Upper lobe of left lung (tissue), 6 donors: Measurements from ENCODE around the gene JMJD6. TPM values are rescaled to one million over a fixed set of nuclear protein-coding genes. Genes with fewer than 3 reads are reported as not detected.
"Not testable (repeated sequence)": the region's sequence is repeated elsewhere in the genome, so short reads cannot be mapped to it uniquely, and the experiment has no call there.

Experiments used
- ATAC-seq, 2 donors: fragments of 200-7000 bp; cut with Tn5 transposase; one replicate each; pipeline ENCODE4 v1.9.1; 2022; ENCODE audit warnings: mild to moderate bottlenecking in 2 of 2, moderate library complexity in 2 of 2; ENCODE audit not compliant: low FRiP score in 2 of 2
- DNase-seq, 2 donors: peaks; one replicate each; pipeline ENCODE4 v3.0.0-alpha.2; 2019 to 2020
- H3K27ac ChIP-seq, 4 donors: fragments of 200-600 bp; sonication (generic); one replicate each; pipeline ENCODE4 v1.5.1; 2016 to 2019
- H3K27me3 ChIP-seq, 4 donors: fragments of 200-600 bp; sonication (generic); one replicate each; pipeline ENCODE4 v1.5.1; 2017 to 2019
- H3K36me3 ChIP-seq, 4 donors: fragments of 200-600 bp; sonication (generic); one replicate each; pipeline ENCODE4 v1.5.1; 2016 to 2019
- H3K4me1 ChIP-seq, 4 donors: fragments of 200-600 bp; sonication (generic); one replicate each; pipeline ENCODE4 v1.5.1; 2018 to 2019
- H3K4me3 ChIP-seq, 4 donors: fragments of 200-600 bp; sonication (generic); one replicate each; pipeline ENCODE4 v1.5.1; 2017 to 2019; ENCODE audit warnings: mild to moderate bottlenecking in 2 of 4, moderate library complexity in 1 of 4
- H3K9me3 ChIP-seq, 4 donors: fragments of 200-600 bp; sonication (generic); one replicate each; pipeline ENCODE4 v1.5.1; 2018 to 2019
- CTCF ChIP-seq, 6 experiments: fragments of 450-650 bp in 4 of 6; fragments of 200-600 bp in 2 of 6; sonication (generic) in 2 of 6; IDR thresholded peaks; one replicate each; pipeline ENCODE4 v1.5.1; 2016 to 2019; ENCODE audit warnings: antibody characterized with exemption in 6 of 6
- EP300 ChIP-seq, 4 donors: sonication (generic); formaldehyde crosslinking; IDR thresholded peaks; one replicate each; pipeline ENCODE4 v1.5.1; 2017; ENCODE audit warnings: antibody characterized with exemption in 4 of 4, control low read depth in 2 of 4
- POLR2A ChIP-seq, 4 donors: fragments of 450-650 bp; IDR thresholded peaks; one replicate each; pipeline ENCODE4 v1.5.1; 2016 to 2017; ENCODE audit warnings: antibody characterized with exemption in 4 of 4, mild to moderate bottlenecking in 2 of 4
- POLR2AphosphoS5 ChIP-seq, 2 donors: sonication (generic); formaldehyde crosslinking; IDR thresholded peaks; one replicate each; pipeline ENCODE4 v1.5.1; 2017; ENCODE audit warnings: antibody characterized with exemption in 2 of 2
- whole genome bisulfite sequencing, 2 donors: methylation state at CpG; one replicate each; pipeline ENCODE4 v1.1.5; 2017 to 2018; 5-methylcytosine and 5-hydroxymethylcytosine counted together
- total RNA-seq, 6 donors: library from RNA; depleted of rRNA in 4 of 6; stranded (reverse); fragments of >200 nt in 4 of 6; gene quantifications; one replicate each; pipeline versions ENCODE4 v1.1.0 to v1.2.1, GENCODE V29; 2016 to 2021
- donor health status: DM: no; HTN: no; CAD: no; lungs with moderate emphysema.
- donor health status: DM: no; HTN: yes; CAD: no; lungs with severe emphysema.

Gene JMJD6
- total RNA-seq, 6 donors from 2014 or later, result 23.3 to 63.9 (median 31.0) TPM

- ATAC-seq (no peak), DNase-seq (no peak)
- WGBS, 2 donors, result 60 to 61% methylated on average over 2 of the region's 2 CpGs
- Histone ChIP-seq H3K27ac (peak overlapping the region in 2 of 4 donors; percentile 88), H3K4me1 (peaks cover 29 to 51% (median 41%) of the 10 kb centered on the region in 4 donors), H3K36me3 (no peaks in the 10 kb centered on the region), H3K9me3 (no peaks in the 10 kb centered on the region), H3K4me3 (no peak overlapping the region), H3K27me3 (no peaks in the 10 kb centered on the region)
- TF ChIP-seq POLR2AphosphoS5 (IDR thresholded peaks at IDR 0.05) (no peak), EP300 (IDR thresholded peaks at IDR 0.05) (no peak), POLR2A (IDR thresholded peaks at IDR 0.05) (no peak), CTCF (IDR thresholded peaks at IDR 0.05) (no peak)
Observed at GRCh38 chr17:76702076-76702475, 24.3 kb downstream of the JMJD6 start.

GRCh38 chr17:76701471-76701967 is 24.9 kb downstream of the JMJD6 start:
- Histone ChIP-seq H3K4me1 (peaks cover 34 to 57% (median 44%) of the 10 kb centered on the region in 4 donors), H3K36me3 (no peaks in the 10 kb centered on the region), H3K4me3 (peak overlapping the region in 2 of 4 donors; percentile 2 to 38), H3K9me3 (no peaks in the 10 kb centered on the region), H3K27ac (peak overlapping the region; percentile 81 to 88 (median 88)), H3K27me3 (no peaks in the 10 kb centered on the region)
- 68 to 76% methylated on average over 5 to 11 of the region's 11 CpGs for WGBS, 2 donors
- no peak for DNase-seq
- ATAC-seq, result no peak
- TF ChIP-seq EP300 (IDR thresholded peaks at IDR 0.05) (no peak), POLR2AphosphoS5 (IDR thresholded peaks at IDR 0.05) (no peak), POLR2A (IDR thresholded peaks at IDR 0.05) (no peak), CTCF (IDR thresholded peaks at IDR 0.05) (no peak)

DNA sequence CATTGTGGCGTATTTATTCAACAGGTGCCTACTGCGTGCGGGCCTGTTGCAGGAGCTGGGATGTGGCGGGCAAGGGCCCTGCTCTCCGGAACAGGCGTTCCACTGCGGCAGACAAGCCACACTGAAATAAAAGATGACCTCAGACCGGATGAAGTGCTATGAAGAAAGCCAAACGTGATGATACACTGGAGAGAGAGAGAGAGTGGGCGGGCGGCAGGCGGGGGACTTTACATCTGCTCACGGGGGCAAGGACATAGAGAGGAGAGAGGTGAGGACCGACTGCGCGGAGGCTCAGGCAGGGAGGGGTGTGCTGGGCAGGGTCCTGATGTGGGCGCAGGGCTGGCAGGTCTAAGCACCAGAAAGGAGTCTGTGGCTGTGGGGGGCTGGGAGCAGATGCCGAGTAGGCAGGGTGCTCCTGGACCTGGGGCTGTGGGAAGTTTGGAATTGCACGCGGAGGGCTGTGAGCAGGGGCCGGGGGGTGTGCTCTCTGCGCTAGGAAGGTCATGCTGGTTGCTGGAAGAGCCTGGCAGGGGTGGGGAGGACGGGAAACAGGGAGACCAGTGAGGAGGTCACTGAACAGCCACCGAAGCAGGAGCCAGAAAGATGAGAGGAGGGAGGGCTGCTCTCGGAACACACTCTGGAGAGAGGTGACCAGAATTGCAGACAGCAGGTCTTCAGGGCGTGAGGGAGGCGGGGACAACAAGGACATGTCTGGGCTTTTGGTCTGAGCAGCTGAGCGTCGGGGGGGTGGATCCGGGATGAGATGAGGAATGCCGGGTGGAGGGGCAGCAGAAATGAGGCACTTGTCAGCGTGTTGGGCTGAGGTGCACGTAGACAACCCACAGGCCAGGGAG is 25.6 kb downstream of the JMJD6 start:
- Histone ChIP-seq H3K4me3 (peak overlapping the region in 2 of 4 donors; percentile 2 to 38), H3K9me3 (no peaks in the 10 kb centered on the region), H3K27ac (peak overlapping the region; percentile 81 to 88 (median 88)), H3K4me1 (peaks cover 41 to 63% (median 48%) of the 10 kb centered on the region in 4 donors), H3K36me3 (no peaks in the 10 kb centered on the region), H3K27me3 (no peaks in the 10 kb centered on the region)
- WGBS, 2 donors, result 57 to 59% methylated on average over 33 of the region's 33 CpGs
- DNase-seq (no peak), ATAC-seq (peak; percentile 79 to 85)
- TF ChIP-seq CTCF (IDR thresholded peaks at IDR 0.05), result no peak
- TF ChIP-seq POLR2A (IDR thresholded peaks at IDR 0.05), result peak in 2 of 4 donors; percentile 18 to 29
- peak; percentile 53 to 63 for TF ChIP-seq POLR2AphosphoS5 (IDR thresholded peaks at IDR 0.05)
- TF ChIP-seq EP300 (IDR thresholded peaks at IDR 0.05), result peak in 1 of 4 donors; percentile 29

GRCh38 chr17:76700270-76700616 is 26.2 kb downstream of the JMJD6 start:
- Histone ChIP-seq H3K4me3 (no peak overlapping the region), H3K9me3 (no peaks in the 10 kb centered on the region), H3K27me3 (no peaks in the 10 kb centered on the region), H3K27ac (peak overlapping the region; percentile 81 to 88 (median 88)), H3K4me1 (peaks cover 46 to 67% (median 53%) of the 10 kb centered on the region in 4 donors), H3K36me3 (no peaks in the 10 kb centered on the region)
- peak in 1 of 4 donors; percentile 3 for TF ChIP-seq POLR2A (IDR thresholded peaks at IDR 0.05)
- TF ChIP-seq CTCF (IDR thresholded peaks at IDR 0.05), result no peak
- TF ChIP-seq EP300 (IDR thresholded peaks at IDR 0.05), result no peak
- 62 to 75% methylated on average over 6 to 8 of the region's 8 CpGs for WGBS, 2 donors
- ATAC-seq (peak in 1 of 2 donors; percentile 4), DNase-seq (no peak)

DNA sequence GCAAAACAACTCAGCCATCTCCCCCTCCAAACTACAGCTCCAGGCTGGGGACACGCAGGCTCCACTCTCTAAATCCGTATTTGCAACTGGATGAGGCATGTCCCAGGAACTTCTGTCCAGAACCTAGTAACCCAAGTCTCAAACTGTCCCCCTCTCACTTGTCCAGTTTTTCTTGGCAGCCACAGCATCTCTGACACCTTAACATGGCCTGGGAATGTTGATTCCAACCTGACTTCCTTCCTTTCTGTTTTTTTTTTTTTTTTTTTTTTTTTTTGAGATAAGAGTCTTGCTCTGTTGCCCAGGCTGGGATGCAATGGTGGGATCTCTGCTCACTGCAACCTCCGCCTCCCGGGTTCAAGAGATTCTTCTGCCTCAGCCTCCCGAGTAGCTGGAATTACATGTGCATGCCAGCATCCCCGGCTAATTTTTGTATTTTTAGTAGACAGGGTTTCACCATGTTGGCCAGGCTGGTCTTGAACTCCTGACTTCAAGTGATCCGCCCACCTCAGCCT is 27.9 kb downstream of the JMJD6 start:
- DNase-seq, result not testable (repeated sequence)
- H3K4me1 ChIP-seq, result peaks cover 46 to 67% (median 55%) of the 10 kb centered on the region in 4 donors

More for the DNA sequence above, 27.9 kb downstream of the JMJD6 start:
- H3K36me3 ChIP-seq, H3K27me3 ChIP-seq, H3K4me3 ChIP-seq, H3K9me3 ChIP-seq, ATAC-seq: not testable (repeated sequence)
- peak overlapping the region; percentile 42 to 88 (median 84) for H3K27ac ChIP-seq
- 83 to 88% methylated on average over 7 of the region's 7 CpGs for WGBS, 2 donors
